Measurements from ENCODE around the gene KIAA0408. TPM values are rescaled to one million over a fixed set of nuclear protein-coding genes. Genes with fewer than 3 reads are reported as not detected.

KIAA0408 gene
- total and polyA plus RNA-seq, 9 of the 15 experiments (the other 6 are each of a cell fraction or from before 2014, with no cell fraction given) = 0.11 TPM; not detected in 8

GRCh38 chr6:127420556-127420955 is 38.6 kb downstream of the KIAA0408 start (continued):
- TF ChIP-seq, protein P1, sequence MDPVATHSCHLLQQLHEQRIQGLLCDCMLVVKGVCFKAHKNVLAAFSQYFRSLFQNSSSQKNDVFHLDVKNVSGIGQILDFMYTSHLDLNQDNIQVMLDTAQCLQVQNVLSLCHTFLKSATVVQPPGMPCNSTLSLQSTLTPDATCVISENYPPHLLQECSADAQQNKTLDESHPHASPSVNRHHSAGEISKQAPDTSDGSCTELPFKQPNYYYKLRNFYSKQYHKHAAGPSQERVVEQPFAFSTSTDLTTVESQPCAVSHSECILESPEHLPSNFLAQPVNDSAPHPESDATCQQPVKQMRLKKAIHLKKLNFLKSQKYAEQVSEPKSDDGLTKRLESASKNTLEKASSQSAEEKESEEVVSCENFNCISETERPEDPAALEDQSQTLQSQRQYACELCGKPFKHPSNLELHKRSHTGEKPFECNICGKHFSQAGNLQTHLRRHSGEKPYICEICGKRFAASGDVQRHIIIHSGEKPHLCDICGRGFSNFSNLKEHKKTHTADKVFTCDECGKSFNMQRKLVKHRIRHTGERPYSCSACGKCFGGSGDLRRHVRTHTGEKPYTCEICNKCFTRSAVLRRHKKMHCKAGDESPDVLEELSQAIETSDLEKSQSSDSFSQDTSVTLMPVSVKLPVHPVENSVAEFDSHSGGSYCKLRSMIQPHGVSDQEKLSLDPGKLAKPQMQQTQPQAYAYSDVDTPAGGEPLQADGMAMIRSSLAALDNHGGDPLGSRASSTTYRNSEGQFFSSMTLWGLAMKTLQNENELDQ (CRISPR knock-in tag; IDR thresholded peaks at IDR 0.05; ENCODE audit: borderline replicate concordance) = no peak
- TF ChIP-seq CBX3 (IDR thresholded peaks at IDR 0.05; ENCODE audit: borderline replicate concordance in 1 of 2, low read length in 2 of 2) (0 out of 3 replicates have a peak, but pooled peaks of 1 of the 2 experiments have one; percentile 42), ZBTB17 (CRISPR knock-in tag; IDR thresholded peaks at IDR 0.05) (no peak), JUND (IDR thresholded peaks at IDR 0.05; ENCODE audit: borderline replicate concordance, low read depth, low read length) (peak; percentile 82), JUND (tag; IDR thresholded peaks at IDR 0.05; ENCODE audit: borderline replicate concordance, low read depth, low read length) (peak; percentile 88), MAX (CRISPR knock-in tag; IDR thresholded peaks at IDR 0.05) (no peak), LEF1 (IDR thresholded peaks at IDR 0.05) (no peak), PCBP2 (IDR thresholded peaks at IDR 0.05; ENCODE audit: low read depth, low read length, poor library complexity, severe bottlenecking) (no peak), EGR1 (conservative IDR thresholded peaks at IDR 0.05) (no peak), SMC3 (conservative IDR thresholded peaks at IDR 0.05; ENCODE audit: insufficient read depth, low read depth, low read length) (peak; percentile 45; the same call in 1 of the 2 replicates), GATA2 (CRISPR knock-in tag; IDR thresholded peaks at IDR 0.05) (no peak), HNRNPH1 (optimal IDR thresholded peaks at IDR 0.05; ENCODE audit: low read depth, low read length) (no peak)
- TF ChIP-seq, protein P2, sequence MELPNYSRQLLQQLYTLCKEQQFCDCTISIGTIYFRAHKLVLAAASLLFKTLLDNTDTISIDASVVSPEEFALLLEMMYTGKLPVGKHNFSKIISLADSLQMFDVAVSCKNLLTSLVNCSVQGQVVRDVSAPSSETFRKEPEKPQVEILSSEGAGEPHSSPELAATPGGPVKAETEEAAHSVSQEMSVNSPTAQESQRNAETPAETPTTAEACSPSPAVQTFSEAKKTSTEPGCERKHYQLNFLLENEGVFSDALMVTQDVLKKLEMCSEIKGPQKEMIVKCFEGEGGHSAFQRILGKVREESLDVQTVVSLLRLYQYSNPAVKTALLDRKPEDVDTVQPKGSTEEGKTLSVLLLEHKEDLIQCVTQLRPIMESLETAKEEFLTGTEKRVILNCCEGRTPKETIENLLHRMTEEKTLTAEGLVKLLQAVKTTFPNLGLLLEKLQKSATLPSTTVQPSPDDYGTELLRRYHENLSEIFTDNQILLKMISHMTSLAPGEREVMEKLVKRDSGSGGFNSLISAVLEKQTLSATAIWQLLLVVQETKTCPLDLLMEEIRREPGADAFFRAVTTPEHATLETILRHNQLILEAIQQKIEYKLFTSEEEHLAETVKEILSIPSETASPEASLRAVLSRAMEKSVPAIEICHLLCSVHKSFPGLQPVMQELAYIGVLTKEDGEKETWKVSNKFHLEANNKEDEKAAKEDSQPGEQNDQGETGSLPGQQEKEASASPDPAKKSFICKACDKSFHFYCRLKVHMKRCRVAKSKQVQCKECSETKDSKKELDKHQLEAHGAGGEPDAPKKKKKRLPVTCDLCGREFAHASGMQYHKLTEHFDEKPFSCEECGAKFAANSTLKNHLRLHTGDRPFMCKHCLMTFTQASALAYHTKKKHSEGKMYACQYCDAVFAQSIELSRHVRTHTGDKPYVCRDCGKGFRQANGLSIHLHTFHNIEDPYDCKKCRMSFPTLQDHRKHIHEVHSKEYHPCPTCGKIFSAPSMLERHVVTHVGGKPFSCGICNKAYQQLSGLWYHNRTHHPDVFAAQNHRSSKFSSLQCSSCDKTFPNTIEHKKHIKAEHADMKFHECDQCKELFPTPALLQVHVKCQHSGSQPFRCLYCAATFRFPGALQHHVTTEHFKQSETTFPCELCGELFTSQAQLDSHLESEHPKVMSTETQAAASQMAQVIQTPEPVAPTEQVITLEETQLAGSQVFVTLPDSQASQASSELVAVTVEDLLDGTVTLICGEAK (IDR thresholded peaks at IDR 0.05) = no peak
- TF ChIP-seq, protein P2 (CRISPR knock-in tag; IDR thresholded peaks at IDR 0.05) = no peak
- TF ChIP-seq, protein P3, sequence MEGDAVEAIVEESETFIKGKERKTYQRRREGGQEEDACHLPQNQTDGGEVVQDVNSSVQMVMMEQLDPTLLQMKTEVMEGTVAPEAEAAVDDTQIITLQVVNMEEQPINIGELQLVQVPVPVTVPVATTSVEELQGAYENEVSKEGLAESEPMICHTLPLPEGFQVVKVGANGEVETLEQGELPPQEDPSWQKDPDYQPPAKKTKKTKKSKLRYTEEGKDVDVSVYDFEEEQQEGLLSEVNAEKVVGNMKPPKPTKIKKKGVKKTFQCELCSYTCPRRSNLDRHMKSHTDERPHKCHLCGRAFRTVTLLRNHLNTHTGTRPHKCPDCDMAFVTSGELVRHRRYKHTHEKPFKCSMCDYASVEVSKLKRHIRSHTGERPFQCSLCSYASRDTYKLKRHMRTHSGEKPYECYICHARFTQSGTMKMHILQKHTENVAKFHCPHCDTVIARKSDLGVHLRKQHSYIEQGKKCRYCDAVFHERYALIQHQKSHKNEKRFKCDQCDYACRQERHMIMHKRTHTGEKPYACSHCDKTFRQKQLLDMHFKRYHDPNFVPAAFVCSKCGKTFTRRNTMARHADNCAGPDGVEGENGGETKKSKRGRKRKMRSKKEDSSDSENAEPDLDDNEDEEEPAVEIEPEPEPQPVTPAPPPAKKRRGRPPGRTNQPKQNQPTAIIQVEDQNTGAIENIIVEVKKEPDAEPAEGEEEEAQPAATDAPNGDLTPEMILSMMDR (IDR thresholded peaks at IDR 0.05 in 2 of 3, conservative IDR thresholded peaks at IDR 0.05 in 1 of 3; ENCODE audit: insufficient read depth in 2 of 3, low read depth in 1 of 3, low read length in 3 of 3) = peak; percentile 65 to 75 (median 67)
